H1 (cell line): Measurements from ENCODE around the gene H2BK1. TPM values are rescaled to one million over a fixed set of nuclear protein-coding genes. Genes with fewer than 3 reads are reported as not detected.

Source experiments
- BACH1 ChIP-seq: IDR thresholded peaks from 2 replicates; pipeline ENCODE4 v1.6.1; 2012; ENCODE audit warnings: low read length, improper control_type of control experiment
- E2F6 ChIP-seq: IDR thresholded peaks from 2 replicates; pipeline ENCODE4 v1.6.1; 2012; ENCODE audit warnings: inconsistent platforms
- EP300 ChIP-seq, 2 experiments: IDR thresholded peaks; 1 replicate in 1 of 2; 2 replicates in 1 of 2; pipeline ENCODE4 v1.6.1; 2011 to 2012; ENCODE audit warnings: low read depth in 2 of 2, low read length in 2 of 2, mild to moderate bottlenecking in 2 of 2, borderline replicate concordance in 1 of 2, inconsistent platforms in 1 of 2, moderate library complexity in 1 of 2
- MAFK ChIP-seq: IDR thresholded peaks from 2 replicates; pipeline ENCODE4 v1.6.1; 2012; ENCODE audit warnings: low read depth, mild to moderate bottlenecking, improper control_type of control experiment, low read length
- POLR2A ChIP-seq, 2 experiments: IDR thresholded peaks; 1 replicate in 1 of 2; 2 replicates in 1 of 2; pipeline ENCODE4 v1.6.1; 2011; ENCODE audit warnings: low read depth in 2 of 2, low read length in 2 of 2, mild to moderate bottlenecking in 2 of 2; ENCODE audit errors: control extremely low read depth in 1 of 2
- USF2 ChIP-seq: IDR thresholded peaks from 2 replicates; pipeline ENCODE4 v1.6.1; 2011; ENCODE audit warnings: low read length, improper control_type of control experiment
- polyA plus RNA-seq, 7 experiments: library from polyadenylated mRNA; depleted of rRNA in 3 of 7; stranded (reverse) in 5 of 7; unstranded in 2 of 7; fragments of >200 nt in 5 of 7; fragments of 200-250 nt in 2 of 7; gene quantifications; 1 replicate in 5 of 7; 2 replicates in 1 of 7; 4 replicates in 1 of 7; pipeline versions ENCODE4 v1.2.1 to v1.2.3, GENCODE V29; 2011 to 2013; ENCODE audit warnings: missing spikeins in 2 of 7, mixed read lengths in 2 of 7
- total RNA-seq: library from RNA; stranded (reverse); fragmentation: NEBNext Ultra II Directional; extraction: Animal tissue kit (Norgen Biotek cat#: 25700); gene quantifications from 2 replicates; pipeline ENCODE4 v1.2.1, GENCODE V29; 2021
- TF ChIP-seq, protein P1 (sequence below): IDR thresholded peaks from 2 replicates; pipeline ENCODE4 v1.6.1; 2011; ENCODE audit warnings: low read depth, mild to moderate bottlenecking, low read length; ENCODE audit not compliant: insufficient read depth
- TF ChIP-seq, protein P2 (sequence below): fragments of 300-600 bp; sonication (generic); IDR thresholded peaks from 2 replicates; pipeline ENCODE4 v1.7.1; 2012; ENCODE audit warnings: low read length, moderate library complexity, mild to moderate bottlenecking, inconsistent platforms; ENCODE audit not compliant: insufficient replicate concordance

H2BK1 gene
- total and polyA plus RNA-seq, 2 of the 8 experiments (the other 6 are each of a cell fraction or from before 2014, with no cell fraction given) = not detected

- TF ChIP-seq, protein P1, sequence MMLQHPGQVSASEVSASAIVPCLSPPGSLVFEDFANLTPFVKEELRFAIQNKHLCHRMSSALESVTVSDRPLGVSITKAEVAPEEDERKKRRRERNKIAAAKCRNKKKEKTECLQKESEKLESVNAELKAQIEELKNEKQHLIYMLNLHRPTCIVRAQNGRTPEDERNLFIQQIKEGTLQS = no peak
- TF ChIP-seq, protein P2, sequence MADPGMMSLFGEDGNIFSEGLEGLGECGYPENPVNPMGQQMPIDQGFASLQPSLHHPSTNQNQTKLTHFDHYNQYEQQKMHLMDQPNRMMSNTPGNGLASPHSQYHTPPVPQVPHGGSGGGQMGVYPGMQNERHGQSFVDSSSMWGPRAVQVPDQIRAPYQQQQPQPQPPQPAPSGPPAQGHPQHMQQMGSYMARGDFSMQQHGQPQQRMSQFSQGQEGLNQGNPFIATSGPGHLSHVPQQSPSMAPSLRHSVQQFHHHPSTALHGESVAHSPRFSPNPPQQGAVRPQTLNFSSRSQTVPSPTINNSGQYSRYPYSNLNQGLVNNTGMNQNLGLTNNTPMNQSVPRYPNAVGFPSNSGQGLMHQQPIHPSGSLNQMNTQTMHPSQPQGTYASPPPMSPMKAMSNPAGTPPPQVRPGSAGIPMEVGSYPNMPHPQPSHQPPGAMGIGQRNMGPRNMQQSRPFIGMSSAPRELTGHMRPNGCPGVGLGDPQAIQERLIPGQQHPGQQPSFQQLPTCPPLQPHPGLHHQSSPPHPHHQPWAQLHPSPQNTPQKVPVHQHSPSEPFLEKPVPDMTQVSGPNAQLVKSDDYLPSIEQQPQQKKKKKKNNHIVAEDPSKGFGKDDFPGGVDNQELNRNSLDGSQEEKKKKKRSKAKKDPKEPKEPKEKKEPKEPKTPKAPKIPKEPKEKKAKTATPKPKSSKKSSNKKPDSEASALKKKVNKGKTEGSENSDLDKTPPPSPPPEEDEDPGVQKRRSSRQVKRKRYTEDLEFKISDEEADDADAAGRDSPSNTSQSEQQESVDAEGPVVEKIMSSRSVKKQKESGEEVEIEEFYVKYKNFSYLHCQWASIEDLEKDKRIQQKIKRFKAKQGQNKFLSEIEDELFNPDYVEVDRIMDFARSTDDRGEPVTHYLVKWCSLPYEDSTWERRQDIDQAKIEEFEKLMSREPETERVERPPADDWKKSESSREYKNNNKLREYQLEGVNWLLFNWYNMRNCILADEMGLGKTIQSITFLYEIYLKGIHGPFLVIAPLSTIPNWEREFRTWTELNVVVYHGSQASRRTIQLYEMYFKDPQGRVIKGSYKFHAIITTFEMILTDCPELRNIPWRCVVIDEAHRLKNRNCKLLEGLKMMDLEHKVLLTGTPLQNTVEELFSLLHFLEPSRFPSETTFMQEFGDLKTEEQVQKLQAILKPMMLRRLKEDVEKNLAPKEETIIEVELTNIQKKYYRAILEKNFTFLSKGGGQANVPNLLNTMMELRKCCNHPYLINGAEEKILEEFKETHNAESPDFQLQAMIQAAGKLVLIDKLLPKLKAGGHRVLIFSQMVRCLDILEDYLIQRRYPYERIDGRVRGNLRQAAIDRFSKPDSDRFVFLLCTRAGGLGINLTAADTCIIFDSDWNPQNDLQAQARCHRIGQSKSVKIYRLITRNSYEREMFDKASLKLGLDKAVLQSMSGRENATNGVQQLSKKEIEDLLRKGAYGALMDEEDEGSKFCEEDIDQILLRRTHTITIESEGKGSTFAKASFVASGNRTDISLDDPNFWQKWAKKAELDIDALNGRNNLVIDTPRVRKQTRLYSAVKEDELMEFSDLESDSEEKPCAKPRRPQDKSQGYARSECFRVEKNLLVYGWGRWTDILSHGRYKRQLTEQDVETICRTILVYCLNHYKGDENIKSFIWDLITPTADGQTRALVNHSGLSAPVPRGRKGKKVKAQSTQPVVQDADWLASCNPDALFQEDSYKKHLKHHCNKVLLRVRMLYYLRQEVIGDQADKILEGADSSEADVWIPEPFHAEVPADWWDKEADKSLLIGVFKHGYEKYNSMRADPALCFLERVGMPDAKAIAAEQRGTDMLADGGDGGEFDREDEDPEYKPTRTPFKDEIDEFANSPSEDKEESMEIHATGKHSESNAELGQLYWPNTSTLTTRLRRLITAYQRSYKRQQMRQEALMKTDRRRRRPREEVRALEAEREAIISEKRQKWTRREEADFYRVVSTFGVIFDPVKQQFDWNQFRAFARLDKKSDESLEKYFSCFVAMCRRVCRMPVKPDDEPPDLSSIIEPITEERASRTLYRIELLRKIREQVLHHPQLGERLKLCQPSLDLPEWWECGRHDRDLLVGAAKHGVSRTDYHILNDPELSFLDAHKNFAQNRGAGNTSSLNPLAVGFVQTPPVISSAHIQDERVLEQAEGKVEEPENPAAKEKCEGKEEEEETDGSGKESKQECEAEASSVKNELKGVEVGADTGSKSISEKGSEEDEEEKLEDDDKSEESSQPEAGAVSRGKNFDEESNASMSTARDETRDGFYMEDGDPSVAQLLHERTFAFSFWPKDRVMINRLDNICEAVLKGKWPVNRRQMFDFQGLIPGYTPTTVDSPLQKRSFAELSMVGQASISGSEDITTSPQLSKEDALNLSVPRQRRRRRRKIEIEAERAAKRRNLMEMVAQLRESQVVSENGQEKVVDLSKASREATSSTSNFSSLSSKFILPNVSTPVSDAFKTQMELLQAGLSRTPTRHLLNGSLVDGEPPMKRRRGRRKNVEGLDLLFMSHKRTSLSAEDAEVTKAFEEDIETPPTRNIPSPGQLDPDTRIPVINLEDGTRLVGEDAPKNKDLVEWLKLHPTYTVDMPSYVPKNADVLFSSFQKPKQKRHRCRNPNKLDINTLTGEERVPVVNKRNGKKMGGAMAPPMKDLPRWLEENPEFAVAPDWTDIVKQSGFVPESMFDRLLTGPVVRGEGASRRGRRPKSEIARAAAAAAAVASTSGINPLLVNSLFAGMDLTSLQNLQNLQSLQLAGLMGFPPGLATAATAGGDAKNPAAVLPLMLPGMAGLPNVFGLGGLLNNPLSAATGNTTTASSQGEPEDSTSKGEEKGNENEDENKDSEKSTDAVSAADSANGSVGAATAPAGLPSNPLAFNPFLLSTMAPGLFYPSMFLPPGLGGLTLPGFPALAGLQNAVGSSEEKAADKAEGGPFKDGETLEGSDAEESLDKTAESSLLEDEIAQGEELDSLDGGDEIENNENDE = no peak
- TF ChIP-seq E2F6 (no peak), POLR2A (IDR thresholded peaks at IDR 0.05; ENCODE audit: control extremely low read depth in 1 of 2, low read depth in 2 of 2, low read length in 2 of 2) (no peak), MAFK (no peak), USF2 (no peak), BACH1 (no peak), EP300 (IDR thresholded peaks at IDR 0.05; ENCODE audit: borderline replicate concordance in 1 of 2, low read depth in 2 of 2, low read length in 2 of 2) (no peak)
- TF ChIP-seq, all 59 proteins: peak for 0
Observed at GRCh38 chr7:151241755-151242096, 31.4 kb upstream of the H2BK1 start (continued).
